GM18505 (cell line): ENCODE measurements around the gene SLC1A4.

Experiments used
- ATAC-seq: cut with Tn5 transposase; IDR thresholded peaks from one replicate; pipeline ENCODE4 v1.9.1; 2021; ENCODE audit not compliant: unreplicated experiment
- POLR2A ChIP-seq: IDR thresholded peaks from 4 replicates; pipeline ENCODE4 v1.6.1; 2011; ENCODE audit warnings: borderline replicate concordance; ENCODE audit not compliant: insufficient read depth, insufficient read length; ENCODE audit errors: extremely low read depth

The SLC1A4 gene

DNA sequence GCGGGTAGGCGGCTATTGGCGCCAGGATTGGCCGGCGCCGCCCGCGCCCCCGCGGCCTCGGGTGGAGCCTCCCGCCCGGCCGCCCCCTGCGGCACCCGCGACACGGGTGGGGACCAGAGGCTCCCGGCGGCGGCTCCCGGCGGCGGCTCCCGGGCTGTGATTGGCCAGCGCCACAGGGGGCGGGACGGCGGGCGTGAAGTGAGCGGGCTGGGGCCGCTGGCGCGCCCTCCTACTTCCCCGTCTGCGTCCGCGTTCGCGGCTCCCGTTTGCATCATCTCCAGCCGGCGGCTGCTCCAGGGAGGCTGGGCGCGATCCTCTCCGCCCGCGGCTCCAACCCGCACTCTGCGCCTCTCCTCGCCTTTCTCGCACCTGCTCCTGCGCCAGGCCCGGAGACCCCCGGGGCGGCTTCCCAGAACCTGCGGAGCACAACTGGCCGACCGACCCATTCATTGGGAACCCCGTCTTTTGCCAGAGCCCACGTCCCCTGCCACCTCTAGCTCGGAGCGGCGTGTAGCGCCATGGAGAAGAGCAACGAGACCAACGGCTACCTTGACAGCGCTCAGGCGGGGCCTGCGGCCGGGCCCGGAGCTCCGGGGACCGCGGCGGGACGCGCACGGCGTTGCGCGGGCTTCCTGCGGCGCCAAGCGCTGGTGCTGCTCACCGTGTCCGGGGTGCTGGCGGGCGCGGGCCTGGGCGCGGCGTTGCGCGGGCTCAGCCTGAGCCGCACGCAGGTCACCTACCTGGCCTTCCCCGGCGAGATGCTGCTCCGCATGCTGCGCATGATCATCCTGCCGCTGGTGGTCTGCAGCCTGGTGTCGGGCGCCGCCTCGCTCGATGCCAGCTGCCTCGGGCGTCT lies at the start of gene SLC1A4:
TSS of gene SLC1A4 (plus strand) at position 274 of the 856 bp plus-strand sequence. CDS start at position 519, 245 bp downstream.
- TF ChIP-seq POLR2A, result peak; percentile 84
- peak; percentile 79 for ATAC-seq

- TF ChIP-seq POLR2A, result no peak
Observed at GRCh38 chr2:64941143-64941542, 48.1 kb upstream of the SLC1A4 start.

GRCh38 chr2:64941801-64942200 lies 47.4 kb upstream of the SLC1A4 start:
- no peak for TF ChIP-seq POLR2A
- no peak for ATAC-seq

More at GRCh38 chr2:64941143-64941542, 48.1 kb upstream of the SLC1A4 start:
- no peak for ATAC-seq

DNA sequence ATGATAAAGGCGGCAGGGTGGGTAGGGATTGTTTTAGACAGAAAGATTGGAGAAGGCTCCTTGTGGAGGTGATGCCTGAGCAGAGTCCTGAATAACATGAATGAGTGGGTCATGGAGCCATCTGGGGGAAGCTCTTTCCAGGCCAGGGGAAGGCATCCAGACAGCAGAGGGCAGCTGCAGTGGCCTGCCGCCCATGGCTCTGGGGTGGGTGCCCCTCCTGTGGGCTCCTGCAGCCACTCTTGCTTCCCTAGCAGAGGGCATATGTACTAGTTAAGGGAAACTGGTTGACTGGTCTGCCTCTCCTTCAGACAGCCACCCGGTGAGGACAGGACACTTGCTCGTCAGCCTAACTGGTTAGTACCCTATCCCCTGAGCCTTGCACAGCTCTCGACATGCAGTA lies 46.5 kb upstream of the SLC1A4 start:
- TF ChIP-seq POLR2A, result no peak
- ATAC-seq, result no peak

- ATAC-seq, result no peak
- no peak for TF ChIP-seq POLR2A
Observed at GRCh38 chr2:64943387-64944150, 45.6 kb upstream of the SLC1A4 start.

- no peak for ATAC-seq
- TF ChIP-seq POLR2A, result no peak
Observed at GRCh38 chr2:64944484-64944883, 44.7 kb upstream of the SLC1A4 start.

DNA sequence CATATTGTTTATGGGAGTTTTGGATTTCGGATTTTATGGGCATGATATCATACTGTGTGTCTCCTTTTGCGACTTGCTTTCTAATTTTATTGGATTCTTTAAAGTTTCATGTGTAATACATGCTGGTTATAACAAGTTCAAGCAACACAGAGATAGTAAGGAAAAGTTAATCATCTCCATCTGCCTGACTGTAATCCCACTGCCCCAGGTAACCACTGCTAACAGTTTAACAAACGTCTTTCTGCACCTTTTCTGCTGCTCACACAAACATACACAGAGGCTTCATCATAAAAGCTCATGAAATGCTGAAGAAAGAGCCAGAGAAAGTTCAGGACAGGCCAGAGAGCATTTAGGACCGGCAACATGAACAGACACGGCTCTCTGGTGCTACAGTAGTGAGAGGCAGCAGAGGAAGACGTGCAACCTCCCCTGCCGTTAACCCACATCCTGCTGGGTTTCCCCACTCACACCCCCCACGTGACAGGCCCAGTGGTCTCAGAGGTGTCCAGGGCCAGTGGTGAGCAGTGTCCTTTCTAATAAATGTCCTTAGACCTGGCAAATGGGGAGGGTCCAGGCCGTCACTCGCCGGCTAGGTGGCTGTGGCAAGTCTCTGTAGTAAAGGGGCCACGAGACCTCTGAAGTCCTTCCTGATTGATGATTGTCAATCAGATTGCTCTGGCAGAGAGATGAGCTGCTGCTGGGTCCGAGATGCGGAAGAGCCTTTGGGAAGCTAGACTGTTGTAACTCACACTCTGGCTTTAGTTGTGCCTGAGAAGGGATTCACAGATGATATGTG lies 43.0 kb upstream of the SLC1A4 start:
- TF ChIP-seq POLR2A, result peak; percentile 91
- ATAC-seq, result peak; percentile 83

GRCh38 chr2:64946769-64947247 lies 42.4 kb upstream of the SLC1A4 start:
- no peak for TF ChIP-seq POLR2A
- ATAC-seq, result no peak

DNA sequence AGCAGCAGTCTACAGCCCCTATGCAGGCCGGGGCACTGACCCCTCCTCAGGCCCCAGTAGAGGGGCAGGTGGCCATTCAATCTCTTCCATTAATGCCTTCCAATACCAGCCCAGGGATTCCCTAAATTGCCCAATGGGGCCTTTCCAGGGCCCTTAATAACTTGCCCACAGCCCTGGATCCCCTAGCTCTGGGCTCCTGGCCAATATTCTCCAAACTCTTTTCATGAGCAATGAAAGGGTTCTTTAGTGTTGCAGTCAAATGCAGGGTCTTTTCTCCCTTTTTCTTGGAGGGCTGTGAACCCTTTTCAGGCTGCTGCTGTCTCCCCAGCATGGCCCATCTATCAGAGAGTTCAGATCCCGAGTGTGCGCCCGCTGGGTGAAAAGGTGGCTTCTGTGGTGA lies 41.3 kb upstream of the SLC1A4 start:
- ATAC-seq, result no peak
- TF ChIP-seq POLR2A, result no peak

DNA sequence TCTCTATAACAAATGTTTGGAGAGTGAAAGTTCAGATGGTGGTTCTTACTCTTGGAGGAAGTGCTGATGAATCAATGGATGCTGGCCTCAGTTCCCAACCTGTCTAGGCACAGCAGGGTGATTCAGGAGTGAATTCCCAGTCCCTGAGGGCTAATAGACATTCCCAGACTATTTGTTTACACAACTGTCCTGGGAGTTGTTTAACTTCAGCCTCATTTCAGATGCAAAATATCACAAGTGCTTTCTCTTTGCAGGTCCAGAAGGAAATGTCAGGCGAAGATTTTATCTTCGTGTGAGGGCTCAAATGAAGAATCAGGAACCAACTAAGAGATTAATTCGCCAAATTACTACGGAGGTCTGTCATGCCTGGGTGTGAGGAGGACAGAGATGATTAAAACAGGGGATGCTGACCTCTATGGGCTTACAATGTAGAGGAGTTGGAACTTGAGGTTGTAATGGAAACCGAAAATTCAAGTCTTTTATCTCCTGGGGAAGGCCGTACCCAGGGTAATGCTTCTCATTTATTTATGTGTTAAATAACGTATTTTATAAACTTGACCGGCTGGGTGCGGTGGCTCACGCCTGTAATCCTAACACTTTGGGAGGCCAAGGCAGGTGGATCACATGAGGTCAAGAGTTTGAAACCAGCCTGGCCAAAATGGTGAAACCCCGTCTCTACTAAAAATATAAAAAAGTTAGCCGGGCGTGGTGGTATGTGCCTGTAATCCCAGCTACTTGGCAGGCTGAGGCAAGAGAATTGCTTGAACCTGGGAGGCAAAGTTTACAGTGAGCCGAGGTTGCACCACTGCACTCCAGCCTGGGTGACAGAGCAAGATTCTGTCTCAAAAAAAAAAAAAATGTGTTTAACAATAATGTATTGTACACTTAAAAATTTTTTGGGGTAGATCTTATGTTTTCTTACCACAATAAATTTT lies 38.7 kb upstream of the SLC1A4 start:
- ATAC-seq, result no peak
- no peak for TF ChIP-seq POLR2A

GRCh38 chr2:64951306-64951953 lies 37.8 kb upstream of the SLC1A4 start:
- TF ChIP-seq POLR2A, result no peak

More at GRCh38 chr2:64951306-64951953, 37.8 kb upstream of the SLC1A4 start:
- ATAC-seq, result no peak
